ENCODE measurements around the gene GPR148.

Gene GPR148

GRCh38 chr2:130776550-130776949, 47.7 kb downstream of the GPR148 start:
- no peak for DNase-seq

GRCh38 chr2:130778781-130779180, 49.9 kb downstream of the GPR148 start:
- no peak for DNase-seq

Measured in DMS79 (cell line).